Adrenal gland (tissue), 12 donors: ENCODE data around the gene OGFOD1. TPM values are rescaled to one million over a fixed set of nuclear protein-coding genes. Genes with fewer than 3 reads are reported as not detected.

ENCODE experiments used
- DNase-seq, 7 donors: peaks; one replicate each; pipeline ENCODE4 v3.0.0-alpha.2; 2019 to 2020
- H3K27ac ChIP-seq, 5 donors: fragments of 200-600 bp; sonication (generic) in 4 of 5; 1 replicate in 3 of 5; 2 replicates in 2 of 5; pipeline versions ENCODE4 v1.5.1 to v1.8.0; 2016 to 2020; ENCODE audit warnings: mild to moderate bottlenecking in 1 of 5
- H3K27me3 ChIP-seq: fragments of 200-600 bp; 2 replicates; pipeline ENCODE4 v1.8.0; 2021
- H3K36me3 ChIP-seq, 2 donors: fragments of 200-600 bp; replicated peaks in 1 of 2; 1 replicate in 1 of 2; 2 replicates in 1 of 2; pipeline versions ENCODE4 v1.5.1 to v1.8.0; 2018 to 2022
- H3K4me1 ChIP-seq, 2 donors: fragments of 200-600 bp; replicated peaks in 1 of 2; 1 replicate in 1 of 2; 2 replicates in 1 of 2; pipeline versions ENCODE4 v1.5.1 to v1.8.0; 2018 to 2021
- H3K4me3 ChIP-seq, 4 donors: fragments of 200-600 bp; sonication (generic) in 3 of 4; one replicate each; pipeline ENCODE4 v1.5.1; 2016 to 2018
- H3K9me3 ChIP-seq, 3 donors: fragments of 200-600 bp; sonication (generic) in 1 of 3; replicated peaks in 1 of 3; 1 replicate in 2 of 3; 2 replicates in 1 of 3; pipeline versions ENCODE4 v1.5.1 to v1.8.0; 2016 to 2021
- CTCF ChIP-seq, 6 experiments: fragments of 450-650 bp in 4 of 6; fragments of 200-600 bp in 2 of 6; sonication (generic) in 1 of 6; IDR thresholded peaks; 1 replicate in 5 of 6; 2 replicates in 1 of 6; pipeline versions ENCODE4 v1.5.1 to v1.8.0; 2016 to 2021; ENCODE audit warnings: antibody characterized with exemption in 6 of 6, mild to moderate bottlenecking in 2 of 6, moderate library complexity in 1 of 6
- POLR2A ChIP-seq, 2 donors: fragments of 450-650 bp; IDR thresholded peaks; one replicate each; pipeline ENCODE4 v1.6.1; 2017; ENCODE audit warnings: antibody characterized with exemption in 2 of 2, mild to moderate bottlenecking in 2 of 2, moderate library complexity in 1 of 2
- WGBS, 4 donors: extraction: QIAGEN DNeasy Blood & Tissue Kit in 2 of 4; methylation state at CpG; one replicate each; pipeline versions ENCODE4 v1.1.5 to v1.1.7; 2013 to 2017; 5-methylcytosine and 5-hydroxymethylcytosine counted together
- intact Hi-C, 2 donors: fragments of 100-400 bp; cut with DNase I; formaldehyde crosslinking; loops; one replicate each; pipeline versions ENCODE4 v1.14.1 to v1.15.0; 2022 to 2023
- polyA plus RNA-seq, 3 donors: library from polyadenylated mRNA; stranded (reverse); fragments of 200-250 nt in 2 of 3; fragments of 350-450 nt in 1 of 3; fragmentation: Illumina TruSeq in 1 of 3; extraction: RNeasy Lipid Tissue Mini Kit (QIAGEN cat#74804) in 1 of 3; gene quantifications; one replicate each; pipeline ENCODE4 v1.2.3, GENCODE V29; 2013 to 2014
- total RNA-seq, 9 donors: library from RNA; depleted of rRNA in 4 of 9; stranded (reverse); fragments of >200 nt in 4 of 9; fragments of 120-200 nt in 1 of 9; fragmentation: NEBNext Ultra II Directional in 1 of 9; extraction: Animal tissue kit (Norgen Biotek cat#: 25700) in 1 of 9; gene quantifications; one replicate each; pipeline versions ENCODE4 v1.1.0 to v1.2.4, GENCODE V29; 2013 to 2023
- donor health status: healthy with polysubstance abuse.
- donor health status: Bipolar disorder and iron deficiency.
- donor health status: DM: yes; HTN: yes; CAD: no.
- donor health status: DM: no; HTN: no; CAD: no.
- donor health status: DM: no; HTN: no; CAD: no.
- donor health status: DM: yes; HTN: yes; CAD: no.

Gene OGFOD1
- total and polyA plus RNA-seq, 12 donors, result 9.2 to 183 (median 53.5) TPM

- TF ChIP-seq CTCF (IDR thresholded peaks at IDR 0.05) (no peak), POLR2A (IDR thresholded peaks at IDR 0.05) (no peak)
Observed at GRCh38 chr16:56409195-56409594, 42.2 kb upstream of the OGFOD1 start.

GRCh38 chr16:56411123-56411522, 40.2 kb upstream of the OGFOD1 start:
- no peak overlapping the region for H3K27ac ChIP-seq
- H3K36me3 ChIP-seq, result peaks cover 0 to 30% of the 10 kb centered on the region in 2 donors
- TF ChIP-seq CTCF (IDR thresholded peaks at IDR 0.05) (no peak), POLR2A (IDR thresholded peaks at IDR 0.05) (no peak)
- 74 to 93% (median 88%) methylated on average over 5 of the region's 5 CpGs for WGBS, 4 donors
- no peaks in the 10 kb centered on the region for H3K27me3 ChIP-seq
- DNase-seq, result no peak
- intact Hi-C loops, result no loop called here
- H3K4me3 ChIP-seq, result no peak overlapping the region
- H3K9me3 ChIP-seq, result no peaks in the 10 kb centered on the region
- peaks cover 0 to 9% of the 10 kb centered on the region in 2 donors for H3K4me1 ChIP-seq

More at GRCh38 chr16:56409195-56409594, 42.2 kb upstream of the OGFOD1 start:
- WGBS, 4 donors, result 46 to 66% (median 60%) methylated on average over 4 of the region's 4 CpGs
- Histone ChIP-seq H3K4me3 (no peak overlapping the region), H3K9me3 (no peaks in the 10 kb centered on the region), H3K27ac (peak overlapping the region in 2 of 5 donors; percentile 13 to 37), H3K4me1 (no peaks in the 10 kb centered on the region), H3K36me3 (peaks cover 0 to 44% of the 10 kb centered on the region in 2 donors), H3K27me3 (no peaks in the 10 kb centered on the region)
- intact Hi-C loops, result no loop called here
- DNase-seq, result peak in 4 of 7 donors; percentile 41 to 56 (median 50)

GRCh38 chr16:56411624-56412023, 39.7 kb upstream of the OGFOD1 start:
- no peak for DNase-seq
- H3K27me3 ChIP-seq, result no peaks in the 10 kb centered on the region
- H3K36me3 ChIP-seq, result peaks cover 0 to 30% of the 10 kb centered on the region in 2 donors
- H3K4me3 ChIP-seq, result no peak overlapping the region
- no peaks in the 10 kb centered on the region for H3K9me3 ChIP-seq
- peaks cover 0 to 9% of the 10 kb centered on the region in 2 donors for H3K4me1 ChIP-seq
- no peak overlapping the region for H3K27ac ChIP-seq
- TF ChIP-seq POLR2A (IDR thresholded peaks at IDR 0.05) (no peak), CTCF (IDR thresholded peaks at IDR 0.05) (no peak)
- WGBS, 4 donors, result 71 to 91% (median 80%) methylated on average over 2 of the region's 2 CpGs
- intact Hi-C loops, result no loop called here

GRCh38 chr16:56413381-56413780, 38.0 kb upstream of the OGFOD1 start:
- no peak for DNase-seq
- H3K36me3 ChIP-seq, result peaks cover 0 to 21% of the 10 kb centered on the region in 2 donors
- H3K4me3 ChIP-seq, result no peak overlapping the region
- no peaks in the 10 kb centered on the region for H3K27me3 ChIP-seq
- TF ChIP-seq POLR2A (IDR thresholded peaks at IDR 0.05) (no peak), CTCF (IDR thresholded peaks at IDR 0.05) (no peak)
- H3K27ac ChIP-seq, result no peak overlapping the region
- H3K9me3 ChIP-seq, result no peaks in the 10 kb centered on the region
- H3K4me1 ChIP-seq, result peaks cover 0 to 9% of the 10 kb centered on the region in 2 donors
- WGBS, 4 donors, result 71 to 90% (median 79%) methylated on average over 5 of the region's 5 CpGs
- intact Hi-C loops, result no loop called here
